Retinal pigment epithelial cell (primary cell): Measurements from ENCODE around the gene FAM117A.
A peak's percentile ranks its signal among the peaks of the same experiment; 100 is the strongest.

ENCODE experiments used
- DNase-seq: peaks from one replicate; pipeline ENCODE4 v3.0.0-alpha.2; 2010; ENCODE audit warnings: low read depth
- H3K4me3 ChIP-seq: 2 replicates; pipeline ENCODE4 v1.5.1; 2011; ENCODE audit warnings: mild to moderate bottlenecking, low read length, control low read depth, moderate library complexity
- CTCF ChIP-seq: conservative IDR thresholded peaks from 2 replicates; pipeline ENCODE4 v1.5.1; 2011; ENCODE audit warnings: low read depth, low read length, control low read depth, inconsistent platforms

The FAM117A gene

DNA sequence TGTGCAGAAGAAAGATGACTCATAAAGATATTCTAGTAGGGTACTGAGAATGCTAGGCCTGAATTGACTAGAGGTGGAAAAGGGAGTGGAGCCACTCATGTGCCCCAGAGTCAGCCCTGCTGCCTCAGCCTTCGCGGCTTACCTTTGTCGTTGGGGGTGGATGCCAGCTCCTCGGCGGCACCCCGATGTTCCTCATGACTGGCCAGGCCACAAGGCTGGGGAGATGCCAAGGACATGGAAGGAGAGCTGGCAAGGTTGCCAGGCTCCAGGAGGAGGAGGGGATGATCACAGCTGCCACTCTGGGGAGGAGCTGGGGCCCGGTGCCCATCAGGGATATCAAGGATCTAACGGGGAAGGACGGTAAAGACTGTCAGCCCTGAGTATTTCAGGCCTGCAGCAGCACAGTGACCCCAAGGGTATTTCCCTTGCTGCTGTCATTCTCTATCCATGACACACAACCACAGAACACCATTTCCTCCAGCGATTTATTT is 46.5 kb downstream of the FAM117A start:
- no peak overlapping the region for H3K4me3 ChIP-seq
- no peak for DNase-seq
- TF ChIP-seq CTCF: no peak

- no peak for TF ChIP-seq CTCF
- DNase-seq: no peak
- H3K4me3 ChIP-seq: no peak overlapping the region
These were observed 47.1 kb downstream of the FAM117A start for GRCh38 chr17:49716668-49717364.

DNA sequence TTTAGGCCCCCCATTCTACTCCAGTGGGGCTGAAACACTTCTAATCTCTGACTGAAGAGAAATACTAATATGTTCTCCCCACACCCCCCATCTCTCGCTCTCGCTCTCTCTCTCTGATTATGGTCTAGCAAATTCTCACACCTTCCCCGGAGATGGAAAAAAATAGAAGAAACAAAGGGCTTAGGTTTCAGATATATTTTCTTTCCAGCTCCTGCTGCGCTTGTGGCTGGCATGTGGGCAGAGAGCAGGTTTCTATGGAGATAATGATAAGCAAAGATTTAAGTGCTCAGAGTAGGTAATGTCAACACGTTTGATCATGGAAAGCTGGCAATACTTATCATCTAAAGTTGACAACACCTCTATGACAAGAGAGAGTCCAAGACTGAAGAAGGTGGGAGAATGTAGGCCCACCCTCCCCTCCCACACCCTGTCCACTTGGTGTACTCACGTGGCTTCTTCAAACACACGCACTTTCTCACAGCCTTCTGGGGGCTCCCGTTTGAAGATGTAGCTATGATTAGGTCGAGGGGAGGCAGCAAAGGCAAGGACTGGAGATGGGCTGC is 48.1 kb downstream of the FAM117A start:
- no peak overlapping the region for H3K4me3 ChIP-seq
- TF ChIP-seq CTCF: no peak
- no peak for DNase-seq

- no peak for TF ChIP-seq CTCF
- H3K4me3 ChIP-seq: no peak overlapping the region
- DNase-seq: no peak
These were observed 48.7 kb downstream of the FAM117A start for GRCh38 chr17:49715216-49715615.

- peak overlapping the region; percentile 44 for H3K4me3 ChIP-seq
- DNase-seq: no peak
- no peak for TF ChIP-seq CTCF
These were observed 55.3 kb downstream of the FAM117A start for GRCh38 chr17:49708515-49709183.

GRCh38 chr17:49707608-49708514 is 56.1 kb downstream of the FAM117A start, which contains the start of gene SLC35B1:
Gene SLC35B1 (minus strand): TSS chr17:49707964. CDS start chr17:49707833, 131 bp downstream.
- peak; percentile 98 for DNase-seq
- TF ChIP-seq CTCF: peak; percentile 94
- peak within 1 kb of the TSS; percentile 97 for H3K4me3 ChIP-seq
